ENCODE results near the gene GARNL3. TPM values are rescaled to one million over a fixed set of nuclear protein-coding genes. Genes with fewer than 3 reads are reported as not detected.
A peak's percentile ranks its signal among the peaks of the same experiment; 100 is the strongest.

GARNL3 gene
- polyA plus RNA-seq, 1 donor = 24.0 TPM

DNA sequence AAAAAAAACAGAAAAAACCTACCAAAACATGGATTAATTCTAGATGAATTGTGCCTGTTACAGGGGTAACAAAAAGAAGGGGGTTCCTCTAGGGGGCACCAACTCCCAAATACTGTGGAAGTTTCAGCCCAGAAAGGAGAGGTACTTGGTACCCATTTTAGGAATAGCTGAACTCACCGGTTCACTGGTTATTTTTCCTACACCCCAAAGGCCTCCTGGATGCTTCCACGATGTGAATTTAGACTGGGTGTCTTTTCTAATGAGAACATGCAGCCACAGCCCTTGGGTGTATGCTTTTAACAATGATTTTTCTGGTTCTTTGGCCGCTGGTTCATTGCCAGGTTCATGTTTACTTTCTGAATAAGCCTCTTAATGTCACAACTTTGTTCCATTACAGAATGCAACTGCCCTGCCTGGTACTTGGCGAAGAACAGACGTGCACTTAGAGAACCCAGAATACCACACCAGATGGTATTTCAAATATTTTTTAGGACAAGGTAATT, 46.7 kb downstream of the GARNL3 start:
- DNase-seq = peak in 1 of 2 donors; percentile 43
- Histone ChIP-seq H3K4me1 (ENCODE audit: control insufficient read depth, insufficient read depth, low read length) (peaks cover 11% of the 10 kb centered on the region), H3K36me3 (ENCODE audit: control insufficient read depth, insufficient read depth, low read length) (peaks cover 16% of the 10 kb centered on the region), H3K4me3 (ENCODE audit: low read length) (no peak overlapping the region), H3K9me3 (ENCODE audit: control insufficient read depth, low read depth, low read length) (no peaks in the 10 kb centered on the region), H3K27ac (ENCODE audit: low read length) (no peak overlapping the region), H3K27me3 (ENCODE audit: control insufficient read depth, insufficient read depth, low read length) (no peaks in the 10 kb centered on the region)
- no CpG with 5 or more reads among the region's 5 CpGs for WGBS (ENCODE audit: insufficient coverage, low lambda C conversion rate)

DNA sequence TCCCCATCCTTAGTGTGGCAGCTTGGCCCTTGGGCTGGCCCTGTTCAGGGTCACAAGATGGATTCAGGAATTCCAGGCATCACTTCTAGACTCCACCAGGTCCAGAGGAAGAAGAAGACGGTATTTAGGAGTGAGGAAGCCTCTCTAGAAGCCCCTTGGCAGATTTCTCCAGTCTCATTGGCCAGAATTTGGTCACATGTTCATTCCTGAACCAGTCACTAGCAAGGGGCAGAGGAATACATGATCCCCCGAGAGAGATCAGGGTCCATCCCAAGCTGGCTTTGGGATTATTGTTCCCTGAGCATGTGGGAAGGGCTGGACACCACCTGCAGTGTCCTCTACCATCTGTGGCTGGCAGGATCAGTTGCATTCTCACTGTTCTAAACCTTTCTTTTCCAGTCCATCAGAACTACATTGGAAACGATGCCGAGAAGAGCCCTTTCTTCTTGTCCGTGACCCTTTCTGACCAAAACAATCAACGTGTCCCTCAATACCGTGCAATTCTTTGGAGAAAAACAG, 48.5 kb downstream of the GARNL3 start:
- peaks cover 16% of the 10 kb centered on the region for H3K36me3 ChIP-seq (ENCODE audit: control insufficient read depth, insufficient read depth, low read length)
- H3K4me3 ChIP-seq (ENCODE audit: low read length) = no peak overlapping the region
- no peaks in the 10 kb centered on the region for H3K9me3 ChIP-seq (ENCODE audit: control insufficient read depth, low read depth, low read length)
- peaks cover 11% of the 10 kb centered on the region for H3K4me1 ChIP-seq (ENCODE audit: control insufficient read depth, insufficient read depth, low read length)
- no peak overlapping the region for H3K27ac ChIP-seq (ENCODE audit: low read length)
- no peaks in the 10 kb centered on the region for H3K27me3 ChIP-seq (ENCODE audit: control insufficient read depth, insufficient read depth, low read length)
- DNase-seq = no peak
- WGBS (ENCODE audit: insufficient coverage, low lambda C conversion rate) = 100% methylated on average over 3 of the region's 7 CpGs

DNA sequence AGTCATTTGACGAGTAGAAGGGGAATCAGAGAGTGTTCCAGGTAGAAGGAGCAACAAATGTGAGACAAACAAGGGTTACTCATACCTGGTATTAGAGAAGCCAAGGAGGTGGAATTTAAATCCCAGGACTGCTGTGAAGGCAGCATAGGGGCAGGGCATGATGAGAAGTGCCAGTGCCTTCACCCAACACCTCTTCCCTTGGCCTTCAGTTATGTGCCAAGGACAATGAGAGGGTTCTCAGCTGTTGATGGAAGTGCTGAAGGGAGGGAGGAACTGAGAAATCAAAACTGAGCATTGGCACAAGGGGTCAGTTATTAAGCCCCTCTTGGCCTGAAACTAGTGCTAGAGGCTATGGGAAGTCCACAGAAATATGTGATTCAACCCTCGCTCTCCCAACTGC, 50.3 kb downstream of the GARNL3 start:
- no peak for DNase-seq
- H3K4me1 ChIP-seq (ENCODE audit: control insufficient read depth, insufficient read depth, low read length) = peaks cover 7% of the 10 kb centered on the region
- no peak overlapping the region for H3K4me3 ChIP-seq (ENCODE audit: low read length)
- no peak overlapping the region for H3K27ac ChIP-seq (ENCODE audit: low read length)
- no peaks in the 10 kb centered on the region for H3K27me3 ChIP-seq (ENCODE audit: control insufficient read depth, insufficient read depth, low read length)
- WGBS (ENCODE audit: insufficient coverage, low lambda C conversion rate) = no CpG with 5 or more reads among the region's 2 CpGs
- peaks cover 16% of the 10 kb centered on the region for H3K36me3 ChIP-seq (ENCODE audit: control insufficient read depth, insufficient read depth, low read length)
- no peaks in the 10 kb centered on the region for H3K9me3 ChIP-seq (ENCODE audit: control insufficient read depth, low read depth, low read length)

DNA sequence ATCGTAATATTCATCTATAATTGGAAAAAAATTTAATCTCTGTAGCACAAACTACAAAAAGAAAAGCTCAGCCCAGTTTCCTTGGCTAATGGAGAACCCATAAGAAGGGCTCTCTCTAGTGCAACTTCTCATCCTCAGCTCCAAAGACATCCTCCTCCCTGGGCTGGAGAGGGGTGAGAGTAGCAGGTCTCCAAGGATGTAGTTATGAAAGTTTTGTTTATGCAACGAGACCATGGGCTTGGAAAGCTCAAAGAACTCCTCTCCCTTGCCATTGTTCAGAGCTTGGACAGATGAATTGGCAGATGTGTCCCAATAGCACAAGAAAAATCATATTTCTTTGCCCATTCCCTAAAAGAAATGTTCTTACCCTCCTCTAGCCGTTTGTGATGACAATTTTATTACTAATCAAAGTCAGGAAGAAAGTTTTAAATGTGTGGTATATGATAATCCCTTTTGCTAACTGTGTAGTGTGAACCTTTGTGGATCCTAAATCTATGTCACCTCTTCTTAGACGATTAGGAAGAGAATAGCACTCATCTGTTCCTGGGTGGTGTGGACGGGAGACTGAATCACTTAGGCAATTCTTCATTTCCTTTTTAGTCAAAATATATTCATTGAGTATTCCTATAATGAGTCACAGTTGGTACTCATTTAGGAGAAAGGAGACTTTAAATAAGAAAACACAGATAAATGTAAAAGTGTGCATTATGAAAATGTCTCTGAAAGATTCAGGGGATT, 52.2 kb downstream of the GARNL3 start:
- DNase-seq = no peak
- Histone ChIP-seq H3K27ac (ENCODE audit: low read length) (no peak overlapping the region), H3K9me3 (ENCODE audit: control insufficient read depth, low read depth, low read length) (no peaks in the 10 kb centered on the region), H3K27me3 (ENCODE audit: control insufficient read depth, insufficient read depth, low read length) (no peaks in the 10 kb centered on the region), H3K4me1 (ENCODE audit: control insufficient read depth, insufficient read depth, low read length) (peaks cover 5% of the 10 kb centered on the region), H3K4me3 (ENCODE audit: low read length) (no peak overlapping the region), H3K36me3 (ENCODE audit: control insufficient read depth, insufficient read depth, low read length) (peaks cover 20% of the 10 kb centered on the region)
- WGBS (ENCODE audit: insufficient coverage, low lambda C conversion rate) = 83% methylated on average over 3 of the region's 5 CpGs

DNA sequence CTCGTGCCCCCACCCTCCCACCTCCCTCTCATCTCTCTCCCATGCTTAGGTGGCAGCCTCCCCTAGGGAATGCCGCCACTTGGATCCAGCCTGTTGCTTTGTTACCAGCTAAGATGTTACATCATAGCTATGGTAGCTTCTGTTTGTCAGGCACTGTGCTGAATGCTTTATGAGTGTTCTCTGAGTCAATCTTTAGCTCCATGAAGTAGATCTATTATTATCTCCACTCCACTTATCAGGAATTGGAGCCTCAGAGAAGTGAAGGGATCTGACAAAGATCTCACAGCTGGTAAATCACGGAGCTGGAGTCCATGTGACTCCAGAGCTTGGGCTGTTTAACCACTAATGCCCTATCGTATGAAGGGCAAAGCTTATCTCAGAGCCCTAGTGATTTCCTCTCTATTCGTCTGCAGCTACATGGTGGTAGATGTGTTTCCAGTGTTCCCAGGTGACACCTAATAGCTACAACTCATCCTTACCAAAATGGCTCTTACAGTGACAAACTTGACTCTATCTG, 54.1 kb downstream of the GARNL3 start:
- H3K36me3 ChIP-seq (ENCODE audit: control insufficient read depth, insufficient read depth, low read length) = peaks cover 14% of the 10 kb centered on the region
- peak overlapping the region; percentile 7 for H3K27ac ChIP-seq (ENCODE audit: low read length)
- no peaks in the 10 kb centered on the region for H3K27me3 ChIP-seq (ENCODE audit: control insufficient read depth, insufficient read depth, low read length)
- no peak overlapping the region for H3K4me3 ChIP-seq (ENCODE audit: low read length)
- no peaks in the 10 kb centered on the region for H3K9me3 ChIP-seq (ENCODE audit: control insufficient read depth, low read depth, low read length)
- H3K4me1 ChIP-seq (ENCODE audit: control insufficient read depth, insufficient read depth, low read length) = peaks cover 5% of the 10 kb centered on the region
- peak; percentile 49 to 72 for DNase-seq
- WGBS (ENCODE audit: insufficient coverage, low lambda C conversion rate) = 17% methylated on average over 1 of the region's 5 CpGs

DNA sequence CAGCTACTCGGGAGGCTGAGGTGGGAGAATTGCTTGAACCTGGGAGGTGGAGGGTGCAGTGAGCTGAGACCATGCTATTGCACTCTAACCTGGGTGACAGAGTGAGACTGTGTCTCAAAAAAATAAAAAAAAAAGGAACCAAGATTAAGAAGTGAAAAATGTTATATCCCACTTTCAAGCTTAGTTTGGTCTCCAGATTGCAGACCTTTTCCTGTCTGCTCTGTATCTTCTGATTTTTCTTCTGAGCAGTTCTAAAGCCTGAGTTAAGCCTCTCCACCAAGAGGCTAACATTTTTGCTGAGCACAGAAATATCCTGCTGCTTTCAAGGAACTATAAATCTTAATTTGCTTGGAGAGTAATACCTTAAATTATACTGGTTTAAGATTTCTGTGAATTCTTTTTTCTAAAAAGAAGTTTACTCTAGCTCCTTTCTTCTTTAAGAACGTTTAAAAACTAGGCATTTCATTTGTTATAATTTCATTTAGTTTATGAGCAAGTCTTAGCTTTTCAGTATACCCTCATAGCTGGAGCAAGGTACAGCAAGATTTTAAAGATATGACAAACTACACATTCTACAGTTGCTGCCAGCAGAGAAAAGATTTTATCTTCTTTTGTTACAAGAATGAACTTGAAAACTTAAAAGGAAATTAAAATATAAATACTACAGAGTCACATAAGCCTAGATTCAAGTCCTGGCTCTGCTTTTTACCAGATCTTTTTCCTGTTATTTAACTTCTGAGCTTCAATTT, 55.0 kb downstream of the GARNL3 start:
- DNase-seq = no peak

DNA sequence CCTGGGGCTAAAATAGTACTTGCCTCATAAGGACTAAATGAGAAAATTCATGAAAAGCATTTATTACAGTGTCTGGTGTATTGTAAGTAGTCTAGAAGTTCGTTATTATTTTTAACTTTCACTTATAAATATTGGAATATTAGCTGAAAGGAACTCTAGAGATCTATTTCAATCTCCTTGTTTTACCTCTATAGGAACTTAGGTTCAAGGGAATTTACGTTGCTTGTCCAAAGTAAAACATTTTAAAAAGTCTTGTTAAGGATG, 55.5 kb downstream of the GARNL3 start:
- Histone ChIP-seq H3K4me1 (ENCODE audit: control insufficient read depth, insufficient read depth, low read length) (peaks cover 5% of the 10 kb centered on the region), H3K27me3 (ENCODE audit: control insufficient read depth, insufficient read depth, low read length) (no peaks in the 10 kb centered on the region), H3K36me3 (ENCODE audit: control insufficient read depth, insufficient read depth, low read length) (peaks cover 3% of the 10 kb centered on the region), H3K9me3 (ENCODE audit: control insufficient read depth, low read depth, low read length) (no peaks in the 10 kb centered on the region), H3K27ac (ENCODE audit: low read length) (no peak overlapping the region), H3K4me3 (ENCODE audit: low read length) (no peak overlapping the region)
- 100% methylated on average over 1 of the region's 2 CpGs for WGBS (ENCODE audit: insufficient coverage, low lambda C conversion rate)
- DNase-seq = no peak

More for the DNA sequence above, 55.0 kb downstream of the GARNL3 start:
- Histone ChIP-seq H3K9me3 (ENCODE audit: control insufficient read depth, low read depth, low read length) (no peaks in the 10 kb centered on the region), H3K4me1 (ENCODE audit: control insufficient read depth, insufficient read depth, low read length) (peaks cover 5% of the 10 kb centered on the region), H3K4me3 (ENCODE audit: low read length) (no peak overlapping the region), H3K27ac (ENCODE audit: low read length) (no peak overlapping the region), H3K27me3 (ENCODE audit: control insufficient read depth, insufficient read depth, low read length) (no peaks in the 10 kb centered on the region), H3K36me3 (ENCODE audit: control insufficient read depth, insufficient read depth, low read length) (peaks cover 8% of the 10 kb centered on the region)
- WGBS (ENCODE audit: insufficient coverage, low lambda C conversion rate) = 43% methylated on average over 1 of the region's 2 CpGs

DNA sequence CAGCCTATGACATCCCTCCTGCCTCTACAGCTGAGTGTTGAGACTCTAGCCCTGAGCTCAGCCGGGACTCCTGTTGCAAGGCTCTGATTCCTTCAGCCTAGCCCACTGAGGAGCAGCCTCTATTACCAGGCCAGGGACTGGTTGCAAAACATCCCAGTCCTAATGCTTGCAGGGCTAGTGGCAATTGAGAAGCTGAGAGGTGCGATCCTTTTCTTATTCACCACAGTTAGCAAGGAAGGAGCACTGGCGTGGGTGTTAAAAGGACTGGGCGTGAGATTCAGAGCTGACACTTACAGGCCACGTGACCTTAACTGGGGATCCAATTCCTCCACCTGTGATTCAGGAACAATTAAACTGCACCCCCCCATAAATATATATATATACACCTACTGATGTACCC, 58.8 kb downstream of the GARNL3 start:
- DNase-seq = no peak
- WGBS (ENCODE audit: insufficient coverage, low lambda C conversion rate) = 100% methylated on average over 1 of the region's 5 CpGs
- no peak overlapping the region for H3K4me3 ChIP-seq (ENCODE audit: low read length)

DNA sequence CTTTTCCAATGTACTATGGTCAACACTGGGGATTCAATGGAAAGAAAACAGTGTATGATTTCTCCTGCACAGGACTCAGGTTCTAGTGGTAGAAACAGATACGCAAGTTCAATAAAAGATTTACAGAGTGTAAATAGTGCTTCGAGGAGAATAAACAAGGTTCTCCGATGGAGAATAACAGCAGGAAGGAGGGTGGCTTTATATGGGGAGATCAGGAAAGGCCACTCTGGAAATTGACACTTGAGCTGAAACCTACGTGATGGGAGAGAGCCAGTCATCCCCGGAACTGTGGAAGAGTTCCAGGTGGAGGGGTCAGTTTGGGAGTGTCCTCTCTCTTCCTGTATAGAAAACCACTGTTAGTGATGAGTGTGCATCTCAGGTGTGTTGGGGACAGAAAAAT, 65.9 kb downstream of the GARNL3 start:
- Histone ChIP-seq H3K27me3 (ENCODE audit: control insufficient read depth, insufficient read depth, low read length) (no peaks in the 10 kb centered on the region), H3K36me3 (ENCODE audit: control insufficient read depth, insufficient read depth, low read length) (peaks cover 5% of the 10 kb centered on the region), H3K4me1 (ENCODE audit: control insufficient read depth, insufficient read depth, low read length) (peaks cover 19% of the 10 kb centered on the region), H3K27ac (ENCODE audit: low read length) (no peak overlapping the region), H3K4me3 (ENCODE audit: low read length) (no peak overlapping the region), H3K9me3 (ENCODE audit: control insufficient read depth, low read depth, low read length) (no peaks in the 10 kb centered on the region)
- no peak for DNase-seq
- 72% methylated on average over 3 of the region's 5 CpGs for WGBS (ENCODE audit: insufficient coverage, low lambda C conversion rate)

More for the DNA sequence above, 58.8 kb downstream of the GARNL3 start:
- no peaks in the 10 kb centered on the region for H3K27me3 ChIP-seq (ENCODE audit: control insufficient read depth, insufficient read depth, low read length)
- H3K27ac ChIP-seq (ENCODE audit: low read length) = no peak overlapping the region
- peaks cover 2% of the 10 kb centered on the region for H3K4me1 ChIP-seq (ENCODE audit: control insufficient read depth, insufficient read depth, low read length)
- peaks cover 8% of the 10 kb centered on the region for H3K36me3 ChIP-seq (ENCODE audit: control insufficient read depth, insufficient read depth, low read length)
- no peaks in the 10 kb centered on the region for H3K9me3 ChIP-seq (ENCODE audit: control insufficient read depth, low read depth, low read length)

DNA sequence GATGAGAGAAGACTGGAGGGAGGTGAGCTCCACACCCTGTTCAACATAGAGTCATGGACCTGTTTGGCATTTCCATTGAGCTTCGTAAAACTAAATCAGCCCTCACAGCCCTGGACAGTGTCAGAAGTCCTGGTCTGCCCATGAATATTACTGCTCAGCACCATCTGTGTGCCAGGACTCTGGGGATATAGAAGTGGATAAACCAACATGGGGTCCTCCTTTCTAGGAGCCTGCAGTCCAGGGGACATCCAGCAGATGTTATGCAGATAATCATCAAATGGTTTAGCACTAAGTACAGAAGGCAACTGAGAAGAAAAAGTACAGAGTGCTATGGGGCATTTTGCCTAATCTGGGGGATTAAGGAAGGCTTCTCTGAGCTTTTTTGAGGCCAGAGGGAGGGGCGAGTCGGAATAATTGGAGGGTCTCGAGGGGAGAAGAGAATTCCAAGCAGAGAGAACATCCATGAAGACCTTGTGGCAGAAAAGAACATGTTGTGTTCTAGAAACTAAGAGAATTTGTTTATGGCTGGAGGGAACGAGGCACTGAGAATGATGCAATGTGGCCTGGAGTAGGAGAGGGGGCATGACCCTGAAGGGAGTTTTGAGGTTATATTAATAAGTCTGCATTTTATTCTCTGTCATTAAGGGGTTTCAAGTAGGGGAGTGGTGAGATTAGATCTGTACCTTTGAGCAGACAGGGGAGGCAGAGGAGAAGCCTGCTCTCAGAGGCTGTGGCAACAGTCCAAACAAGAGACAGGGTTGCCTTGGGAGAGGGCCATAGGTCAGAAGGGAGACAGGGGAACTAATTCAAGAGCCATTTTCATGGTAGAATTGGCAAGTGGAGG, 68.9 kb downstream of the GARNL3 start:
- WGBS (ENCODE audit: insufficient coverage, low lambda C conversion rate) = 87% methylated on average over 3 of the region's 5 CpGs
- peak; percentile 29 to 56 for DNase-seq
- Histone ChIP-seq H3K36me3 (ENCODE audit: control insufficient read depth, insufficient read depth, low read length) (peaks cover 2% of the 10 kb centered on the region), H3K4me1 (ENCODE audit: control insufficient read depth, insufficient read depth, low read length) (peaks cover 37% of the 10 kb centered on the region), H3K27me3 (ENCODE audit: control insufficient read depth, insufficient read depth, low read length) (no peaks in the 10 kb centered on the region), H3K9me3 (ENCODE audit: control insufficient read depth, low read depth, low read length) (no peaks in the 10 kb centered on the region), H3K27ac (ENCODE audit: low read length) (no peak overlapping the region), H3K4me3 (ENCODE audit: low read length) (no peak overlapping the region)

Data from large intestine (tissue), 3 donors.